Esophagus muscularis mucosa (tissue), 4 donors: ENCODE data around the gene ZCWPW1. TPM values are rescaled to one million over a fixed set of nuclear protein-coding genes. Genes with fewer than 3 reads are reported as not detected.

Source experiments
- DNase-seq: peaks from one replicate; pipeline ENCODE4 v3.0.0-alpha.2; 2017; ENCODE audit errors: extremely low spot score
- H3K27ac ChIP-seq, 4 donors: fragments of 200-600 bp; sonication (generic); replicated peaks in 1 of 4; 1 replicate in 3 of 4; 2 replicates in 1 of 4; pipeline ENCODE4 v1.5.1; 2016 to 2019; ENCODE audit warnings: mild to moderate bottlenecking in 1 of 4
- H3K27me3 ChIP-seq, 4 donors: fragments of 200-600 bp; sonication (generic); one replicate each; pipeline versions ENCODE4 v1.5.1 to v1.6.0; 2016 to 2019
- H3K36me3 ChIP-seq, 4 donors: fragments of 200-600 bp; sonication (generic); one replicate each; pipeline ENCODE4 v1.5.1; 2016 to 2019
- H3K4me1 ChIP-seq, 4 donors: fragments of 200-600 bp; sonication (generic); one replicate each; pipeline ENCODE4 v1.5.1; 2016 to 2019
- H3K4me3 ChIP-seq, 4 donors: fragments of 200-600 bp; sonication (generic); 1 replicate in 2 of 4; 2 replicates in 2 of 4; pipeline ENCODE4 v1.5.1; 2016 to 2019; ENCODE audit warnings: mild to moderate bottlenecking in 4 of 4, moderate library complexity in 1 of 4
- H3K9me3 ChIP-seq, 4 donors: fragments of 200-600 bp; sonication (generic); 1 replicate in 3 of 4; 2 replicates in 1 of 4; pipeline ENCODE4 v1.5.1; 2016 to 2019
- EP300 ChIP-seq: sonication (generic); formaldehyde crosslinking; IDR thresholded peaks from one replicate; pipeline ENCODE4 v1.6.1; 2017; ENCODE audit warnings: antibody characterized with exemption
- POLR2A ChIP-seq: fragments of 450-650 bp; IDR thresholded peaks from one replicate; pipeline ENCODE4 v1.6.1; 2017; ENCODE audit warnings: antibody characterized with exemption, moderate library complexity, mild to moderate bottlenecking, low read depth
- POLR2AphosphoS5 ChIP-seq, 2 donors: sonication (generic); formaldehyde crosslinking; IDR thresholded peaks; one replicate each; pipeline ENCODE4 v1.6.1; 2017; ENCODE audit warnings: antibody characterized with exemption in 2 of 2
- whole genome bisulfite sequencing: methylation state at CpG from one replicate; pipeline ENCODE4 v1.1.5; 2018; 5-methylcytosine and 5-hydroxymethylcytosine counted together
- intact Hi-C: fragments of 100-400 bp; cut with DNase I; formaldehyde crosslinking; loops from one replicate; pipeline ENCODE4 v1.15.1; 2023
- total RNA-seq, 4 donors: library from RNA; depleted of rRNA; stranded (reverse); fragments of >200 nt; gene quantifications; one replicate each; pipeline versions ENCODE4 v1.1.0 to v1.2.1, GENCODE V29; 2016
- TF ChIP-seq, protein P1 (sequence below), 3 experiments: fragments of 200-600 bp in 2 of 3; fragments of 450-650 bp in 1 of 3; sonication (generic) in 2 of 3; IDR thresholded peaks; one replicate each; pipeline ENCODE4 v1.5.1; 2017 to 2019; ENCODE audit warnings: antibody characterized with exemption in 3 of 3, mild to moderate bottlenecking in 2 of 3, moderate library complexity in 1 of 3

Gene ZCWPW1
- total RNA-seq, 4 donors from 2014 or later: 2.9 to 7.6 (median 5.8) TPM

DNA sequence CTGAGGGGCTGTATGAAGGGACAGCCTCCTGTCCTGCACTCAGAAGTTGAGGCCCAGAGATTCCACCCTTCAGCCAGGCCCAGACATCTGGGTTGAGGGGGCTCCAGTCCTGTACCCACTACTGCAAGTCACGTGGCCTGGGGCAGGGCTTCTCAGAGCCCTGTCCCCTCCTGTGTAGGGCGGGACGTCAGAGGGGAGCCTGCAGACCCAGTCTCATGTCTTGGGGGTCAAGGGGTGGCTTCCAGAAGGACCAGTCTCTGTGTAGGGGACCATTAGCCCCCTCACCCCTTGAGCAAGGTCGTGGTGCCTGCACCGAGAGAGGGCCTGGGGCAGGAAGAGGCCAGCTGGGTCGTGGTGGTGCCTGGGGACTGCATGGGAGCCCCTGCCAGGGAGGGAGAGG is 55.8 kb downstream of the ZCWPW1 start:
- Histone ChIP-seq H3K27me3 (no peaks in the 10 kb centered on the region), H3K4me3 (no peak overlapping the region), H3K36me3 (peaks cover 0 to 14% (median 4%) of the 10 kb centered on the region in 4 donors), H3K9me3 (no peaks in the 10 kb centered on the region), H3K27ac (peak overlapping the region in 3 of 4 donors; percentile 6 to 48 (median 29)), H3K4me1 (peaks cover 3 to 19% (median 13%) of the 10 kb centered on the region in 4 donors)
- WGBS: no CpG with 5 or more reads among the region's 6 CpGs
- no peak for TF ChIP-seq EP300
- no peak for TF ChIP-seq POLR2A
- TF ChIP-seq, protein P1, sequence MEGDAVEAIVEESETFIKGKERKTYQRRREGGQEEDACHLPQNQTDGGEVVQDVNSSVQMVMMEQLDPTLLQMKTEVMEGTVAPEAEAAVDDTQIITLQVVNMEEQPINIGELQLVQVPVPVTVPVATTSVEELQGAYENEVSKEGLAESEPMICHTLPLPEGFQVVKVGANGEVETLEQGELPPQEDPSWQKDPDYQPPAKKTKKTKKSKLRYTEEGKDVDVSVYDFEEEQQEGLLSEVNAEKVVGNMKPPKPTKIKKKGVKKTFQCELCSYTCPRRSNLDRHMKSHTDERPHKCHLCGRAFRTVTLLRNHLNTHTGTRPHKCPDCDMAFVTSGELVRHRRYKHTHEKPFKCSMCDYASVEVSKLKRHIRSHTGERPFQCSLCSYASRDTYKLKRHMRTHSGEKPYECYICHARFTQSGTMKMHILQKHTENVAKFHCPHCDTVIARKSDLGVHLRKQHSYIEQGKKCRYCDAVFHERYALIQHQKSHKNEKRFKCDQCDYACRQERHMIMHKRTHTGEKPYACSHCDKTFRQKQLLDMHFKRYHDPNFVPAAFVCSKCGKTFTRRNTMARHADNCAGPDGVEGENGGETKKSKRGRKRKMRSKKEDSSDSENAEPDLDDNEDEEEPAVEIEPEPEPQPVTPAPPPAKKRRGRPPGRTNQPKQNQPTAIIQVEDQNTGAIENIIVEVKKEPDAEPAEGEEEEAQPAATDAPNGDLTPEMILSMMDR (IDR thresholded peaks at IDR 0.05): no peak
- TF ChIP-seq POLR2AphosphoS5 (IDR thresholded peaks at IDR 0.05): no peak
- intact Hi-C loops: no loop called here
- DNase-seq: no peak

DNA sequence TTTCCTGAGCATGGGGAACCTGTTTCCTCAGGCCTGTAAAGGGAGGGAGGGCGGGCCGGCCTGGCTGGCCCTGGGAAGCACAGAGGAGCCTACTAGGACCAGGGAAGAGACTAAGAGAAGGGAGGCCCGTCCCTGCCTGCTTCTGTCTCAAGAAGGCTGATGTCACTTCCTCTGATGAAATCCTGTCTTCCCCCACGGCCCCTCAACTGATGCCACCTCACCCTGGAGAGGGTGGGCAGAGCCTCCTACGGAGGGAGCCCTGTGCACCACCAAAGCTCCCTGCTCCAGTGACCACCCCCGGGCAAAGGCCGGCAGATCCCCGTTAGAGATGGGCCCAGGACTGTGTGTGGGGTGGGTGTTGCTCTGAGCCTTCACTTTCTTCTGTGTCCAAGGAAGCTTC is 56.2 kb downstream of the ZCWPW1 start:
- intact Hi-C loops: no loop called here
- 65% methylated on average over 3 of the region's 8 CpGs for WGBS
- Histone ChIP-seq H3K4me3 (no peak overlapping the region), H3K4me1 (peaks cover 3 to 19% (median 13%) of the 10 kb centered on the region in 4 donors), H3K9me3 (no peaks in the 10 kb centered on the region), H3K27ac (peak overlapping the region in 3 of 4 donors; percentile 6 to 48 (median 29)), H3K27me3 (no peaks in the 10 kb centered on the region), H3K36me3 (peaks cover 0 to 19% (median 8%) of the 10 kb centered on the region in 4 donors)
- peak in 1 of 2 donors; percentile 8 for TF ChIP-seq POLR2AphosphoS5 (IDR thresholded peaks at IDR 0.05)
- TF ChIP-seq POLR2A: no peak
- DNase-seq: no peak

DNA sequence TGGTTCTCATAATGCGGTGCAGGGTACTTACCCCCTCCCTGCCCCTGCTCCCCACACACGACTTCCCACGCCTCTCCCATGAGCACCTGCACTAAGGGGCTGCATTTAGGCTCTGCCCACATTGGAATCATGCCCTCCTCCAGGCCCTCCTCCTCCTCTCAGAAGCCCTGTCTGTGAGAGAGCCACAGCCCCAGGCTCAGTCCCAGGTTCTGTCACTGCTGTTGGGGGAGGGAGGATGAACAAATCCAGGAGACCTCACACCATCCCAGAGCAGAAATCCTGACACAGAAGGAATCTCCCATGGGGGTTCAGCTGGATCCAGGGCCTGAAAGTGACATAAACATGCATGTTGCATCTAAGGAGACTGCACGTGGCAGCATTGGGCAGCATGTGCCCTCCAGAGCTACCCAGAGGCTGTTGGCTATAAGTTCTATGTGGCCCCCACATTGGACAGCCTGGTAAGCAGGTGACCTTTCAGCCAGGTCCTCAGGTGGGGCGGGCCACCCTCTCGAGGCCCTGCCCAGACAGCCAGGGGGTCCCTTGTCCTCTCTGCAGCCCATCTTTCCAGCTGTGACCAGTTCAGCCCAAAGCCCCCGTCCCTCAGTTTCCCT is 56.8 kb downstream of the ZCWPW1 start:
- intact Hi-C loops: no loop called here
- H3K4me1 ChIP-seq: peaks cover 3 to 19% (median 13%) of the 10 kb centered on the region in 4 donors
- no peak overlapping the region for H3K27ac ChIP-seq
- WGBS: 72% methylated on average over 7 of the region's 7 CpGs
- H3K36me3 ChIP-seq: peaks cover 0 to 20% (median 11%) of the 10 kb centered on the region in 4 donors
- no peaks in the 10 kb centered on the region for H3K27me3 ChIP-seq
- DNase-seq: no peak
- H3K4me3 ChIP-seq: no peak overlapping the region
- TF ChIP-seq EP300 (no peak), POLR2A (no peak), POLR2AphosphoS5 (IDR thresholded peaks at IDR 0.05) (no peak)
- TF ChIP-seq, protein P1 (IDR thresholded peaks at IDR 0.05): no peak
- H3K9me3 ChIP-seq: no peaks in the 10 kb centered on the region

DNA sequence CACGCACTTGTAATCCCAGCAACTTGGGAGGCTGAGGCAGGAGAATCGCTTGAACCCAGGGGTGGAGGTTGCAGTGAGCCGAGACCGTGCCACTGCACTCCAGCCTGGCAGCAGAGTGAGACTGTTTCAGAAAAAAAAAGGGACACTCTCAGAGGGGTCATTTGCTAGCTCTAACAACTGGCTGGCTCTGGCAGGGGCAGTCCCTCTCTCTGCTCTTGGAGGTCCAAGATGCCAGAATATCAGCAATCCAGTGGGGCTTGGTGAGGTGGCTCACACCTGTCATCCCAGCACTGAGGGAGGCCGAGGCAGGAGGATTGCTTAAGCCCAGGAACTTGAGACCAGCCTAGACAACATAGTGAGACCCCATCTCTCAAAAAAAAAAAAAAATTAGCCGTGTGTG is 57.8 kb downstream of the ZCWPW1 start:
- Histone ChIP-seq H3K27ac (no peak overlapping the region), H3K9me3 (no peaks in the 10 kb centered on the region), H3K4me1 (peaks cover 3 to 19% (median 13%) of the 10 kb centered on the region in 4 donors), H3K36me3 (peaks cover 0 to 23% (median 13%) of the 10 kb centered on the region in 4 donors), H3K4me3 (no peak overlapping the region), H3K27me3 (no peaks in the 10 kb centered on the region)
- DNase-seq: no peak
- WGBS: 85% methylated on average over 6 of the region's 6 CpGs
- TF ChIP-seq POLR2A (no peak), POLR2AphosphoS5 (IDR thresholded peaks at IDR 0.05) (no peak), EP300 (no peak)
- TF ChIP-seq, protein P1 (IDR thresholded peaks at IDR 0.05): no peak
- intact Hi-C loops: no loop called here

DNA sequence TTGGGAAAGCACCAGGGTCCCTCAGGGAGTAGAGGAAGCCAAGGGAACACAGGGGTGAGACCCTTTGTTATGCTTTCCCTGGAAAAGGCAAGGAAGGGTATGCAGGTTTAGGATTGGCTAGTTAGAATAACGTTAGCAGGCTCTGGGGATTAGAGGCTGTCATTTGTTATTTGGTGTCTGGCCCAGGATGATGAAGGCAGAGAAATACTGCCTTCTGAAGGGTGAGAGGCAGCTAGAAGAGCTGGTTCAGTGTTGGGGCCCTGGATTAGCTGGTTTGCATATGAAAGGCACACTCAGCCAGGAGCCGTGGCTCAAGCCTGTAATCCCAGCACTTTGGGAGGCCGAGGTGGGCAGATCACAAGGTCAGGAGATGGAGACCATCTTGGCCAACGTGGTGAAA is 58.2 kb downstream of the ZCWPW1 start:
- Histone ChIP-seq H3K36me3 (peaks cover 0 to 23% (median 13%) of the 10 kb centered on the region in 4 donors), H3K27ac (peak overlapping the region in 1 of 4 donors; percentile 8), H3K4me1 (peaks cover 3 to 19% (median 13%) of the 10 kb centered on the region in 4 donors), H3K4me3 (no peak overlapping the region), H3K27me3 (no peaks in the 10 kb centered on the region), H3K9me3 (no peaks in the 10 kb centered on the region)
- 17% methylated on average over 4 of the region's 4 CpGs for WGBS
- peak in 1 of 2 donors; percentile 13 for TF ChIP-seq POLR2AphosphoS5 (IDR thresholded peaks at IDR 0.05)
- no peak for TF ChIP-seq POLR2A
- no peak for DNase-seq
- intact Hi-C loops: no loop called here
